ENCODE results near the gene WDHD1.
"Not testable (repeated sequence)": the region's sequence is repeated elsewhere in the genome, so short reads cannot be mapped to it uniquely, and the experiment has no call there.

Gene WDHD1, protein sequence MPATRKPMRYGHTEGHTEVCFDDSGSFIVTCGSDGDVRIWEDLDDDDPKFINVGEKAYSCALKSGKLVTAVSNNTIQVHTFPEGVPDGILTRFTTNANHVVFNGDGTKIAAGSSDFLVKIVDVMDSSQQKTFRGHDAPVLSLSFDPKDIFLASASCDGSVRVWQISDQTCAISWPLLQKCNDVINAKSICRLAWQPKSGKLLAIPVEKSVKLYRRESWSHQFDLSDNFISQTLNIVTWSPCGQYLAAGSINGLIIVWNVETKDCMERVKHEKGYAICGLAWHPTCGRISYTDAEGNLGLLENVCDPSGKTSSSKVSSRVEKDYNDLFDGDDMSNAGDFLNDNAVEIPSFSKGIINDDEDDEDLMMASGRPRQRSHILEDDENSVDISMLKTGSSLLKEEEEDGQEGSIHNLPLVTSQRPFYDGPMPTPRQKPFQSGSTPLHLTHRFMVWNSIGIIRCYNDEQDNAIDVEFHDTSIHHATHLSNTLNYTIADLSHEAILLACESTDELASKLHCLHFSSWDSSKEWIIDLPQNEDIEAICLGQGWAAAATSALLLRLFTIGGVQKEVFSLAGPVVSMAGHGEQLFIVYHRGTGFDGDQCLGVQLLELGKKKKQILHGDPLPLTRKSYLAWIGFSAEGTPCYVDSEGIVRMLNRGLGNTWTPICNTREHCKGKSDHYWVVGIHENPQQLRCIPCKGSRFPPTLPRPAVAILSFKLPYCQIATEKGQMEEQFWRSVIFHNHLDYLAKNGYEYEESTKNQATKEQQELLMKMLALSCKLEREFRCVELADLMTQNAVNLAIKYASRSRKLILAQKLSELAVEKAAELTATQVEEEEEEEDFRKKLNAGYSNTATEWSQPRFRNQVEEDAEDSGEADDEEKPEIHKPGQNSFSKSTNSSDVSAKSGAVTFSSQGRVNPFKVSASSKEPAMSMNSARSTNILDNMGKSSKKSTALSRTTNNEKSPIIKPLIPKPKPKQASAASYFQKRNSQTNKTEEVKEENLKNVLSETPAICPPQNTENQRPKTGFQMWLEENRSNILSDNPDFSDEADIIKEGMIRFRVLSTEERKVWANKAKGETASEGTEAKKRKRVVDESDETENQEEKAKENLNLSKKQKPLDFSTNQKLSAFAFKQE

DNA sequence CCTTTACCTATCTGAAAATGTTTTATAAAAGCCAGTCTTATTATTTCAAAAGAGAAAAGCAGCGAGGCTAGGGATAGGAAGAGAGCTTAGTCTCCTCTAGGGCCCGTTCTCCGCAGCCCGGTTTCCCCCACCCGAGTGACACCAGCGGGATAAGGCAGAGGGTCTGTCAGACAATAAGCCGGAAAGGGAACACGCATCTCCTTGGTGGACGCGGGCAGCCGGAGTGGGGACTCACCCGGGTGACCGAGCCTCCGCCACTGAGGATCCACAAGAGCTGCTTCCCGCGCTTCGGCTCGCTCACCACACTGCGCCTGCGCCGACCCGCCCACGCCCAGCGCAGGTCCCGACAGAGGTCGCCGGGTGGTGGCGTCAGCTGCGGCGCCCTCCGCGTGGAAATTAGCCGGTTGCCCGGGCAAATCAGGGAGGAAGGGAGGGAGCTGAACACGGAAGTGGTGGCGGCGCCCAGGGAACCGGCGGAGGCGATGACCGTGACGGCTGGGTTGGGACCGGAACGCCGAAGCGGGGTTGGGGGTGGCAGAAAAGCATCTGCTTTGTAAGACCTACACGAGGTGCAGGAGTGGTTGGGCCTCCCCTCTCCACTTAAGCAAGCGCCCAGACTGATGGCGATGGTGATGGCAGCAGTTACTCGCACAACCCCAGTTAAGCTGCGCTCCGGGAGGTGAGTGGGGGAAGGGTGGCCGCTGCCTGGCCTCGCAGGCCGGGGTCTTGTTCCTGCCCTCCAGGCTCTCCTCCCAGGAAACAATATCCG, at the start of gene WDHD1, which contains the start of gene SOCS4:
TSS of gene WDHD1 (minus strand) at position 307 of the 769 bp plus-strand sequence. CDS start 312 bp downstream, outside the sequence.
TSS of gene SOCS4 (plus strand) at position 444 of the 769 bp plus-strand sequence. CDS start 15,806 bp downstream, outside the sequence.
- H3K36me3 Mint-ChIP-seq (ENCODE audit: low read depth): peaks cover 19% of the 10 kb centered on the region
- DNase-seq (ENCODE audit: low spot score): peak; percentile 99
- no peaks in the 10 kb centered on the region for H3K9me3 Mint-ChIP-seq
- peak within 1 kb of the TSS; percentile 97 for H3K27ac Mint-ChIP-seq
- peak within 1 kb of the TSS; percentile 88 for H3K4me3 Mint-ChIP-seq
- H3K4me1 Mint-ChIP-seq (ENCODE audit: low read depth): peaks cover 42% of the 10 kb centered on the region
- no peaks in the 10 kb centered on the region for H3K27me3 Mint-ChIP-seq (ENCODE audit: low read depth)

DNA sequence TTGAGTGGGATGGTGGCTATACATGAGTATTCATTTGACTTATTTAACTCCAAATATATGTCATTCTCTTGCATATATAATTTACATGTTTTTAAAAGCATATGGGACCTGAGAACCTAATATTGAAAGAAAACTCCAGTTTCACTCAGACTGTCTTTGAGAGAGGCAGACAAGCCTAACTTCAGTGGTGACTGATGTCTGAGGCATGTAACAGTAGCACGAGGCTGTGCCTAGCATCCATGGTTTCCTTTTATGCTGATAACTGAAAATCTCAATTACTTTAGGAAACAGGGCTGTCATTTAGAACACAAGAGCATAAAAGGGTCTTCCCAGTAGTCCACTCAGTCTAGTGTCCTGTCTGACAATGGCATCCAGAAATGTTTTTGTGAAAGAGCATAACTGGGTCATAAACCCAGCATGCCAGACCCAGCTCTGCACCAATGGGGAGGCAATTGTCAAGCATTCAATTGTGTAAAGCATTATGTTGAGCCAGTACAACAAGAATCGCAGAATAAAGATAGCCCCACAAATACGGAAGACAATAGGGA, 48.8 kb upstream of the WDHD1 start:
- Mint-ChIP-seq H3K4me3 (no peak overlapping the region), H3K27ac (no peak overlapping the region), H3K36me3 (ENCODE audit: low read depth) (peaks cover 6% of the 10 kb centered on the region), H3K9me3 (no peaks in the 10 kb centered on the region), H3K27me3 (ENCODE audit: low read depth) (no peaks in the 10 kb centered on the region), H3K4me1 (ENCODE audit: low read depth) (peaks cover 27% of the 10 kb centered on the region)
- DNase-seq (ENCODE audit: low spot score): no peak

- peaks cover 6% of the 10 kb centered on the region for H3K36me3 Mint-ChIP-seq (ENCODE audit: low read depth)
- H3K9me3 Mint-ChIP-seq: no peaks in the 10 kb centered on the region
- DNase-seq (ENCODE audit: low spot score): peak; percentile 11
- peaks cover 27% of the 10 kb centered on the region for H3K4me1 Mint-ChIP-seq (ENCODE audit: low read depth)
- H3K27me3 Mint-ChIP-seq (ENCODE audit: low read depth): no peaks in the 10 kb centered on the region
- H3K27ac Mint-ChIP-seq: peak overlapping the region; percentile 78
- H3K4me3 Mint-ChIP-seq: peak overlapping the region; percentile 71
Observed at GRCh38 chr14:55074662-55075061, 47.8 kb upstream of the WDHD1 start.

GRCh38 chr14:55073856-55074255, 47.0 kb upstream of the WDHD1 start:
- Mint-ChIP-seq H3K36me3 (ENCODE audit: low read depth) (peaks cover 6% of the 10 kb centered on the region), H3K27me3 (ENCODE audit: low read depth) (no peaks in the 10 kb centered on the region), H3K27ac (no peak overlapping the region), H3K4me1 (ENCODE audit: low read depth) (peaks cover 27% of the 10 kb centered on the region), H3K9me3 (no peaks in the 10 kb centered on the region), H3K4me3 (no peak overlapping the region)
- DNase-seq (ENCODE audit: low spot score): no peak

- H3K36me3 Mint-ChIP-seq (ENCODE audit: low read depth): peaks cover 15% of the 10 kb centered on the region
- peak overlapping the region; percentile 53 for H3K27ac Mint-ChIP-seq
- peak overlapping the region; percentile 11 for H3K4me3 Mint-ChIP-seq
- DNase-seq (ENCODE audit: low spot score): peak; percentile 24
- no peaks in the 10 kb centered on the region for H3K9me3 Mint-ChIP-seq
- H3K4me1 Mint-ChIP-seq (ENCODE audit: low read depth): peaks cover 29% of the 10 kb centered on the region
- no peaks in the 10 kb centered on the region for H3K27me3 Mint-ChIP-seq (ENCODE audit: low read depth)
Observed at GRCh38 chr14:55071870-55072640, 45.2 kb upstream of the WDHD1 start.

DNA sequence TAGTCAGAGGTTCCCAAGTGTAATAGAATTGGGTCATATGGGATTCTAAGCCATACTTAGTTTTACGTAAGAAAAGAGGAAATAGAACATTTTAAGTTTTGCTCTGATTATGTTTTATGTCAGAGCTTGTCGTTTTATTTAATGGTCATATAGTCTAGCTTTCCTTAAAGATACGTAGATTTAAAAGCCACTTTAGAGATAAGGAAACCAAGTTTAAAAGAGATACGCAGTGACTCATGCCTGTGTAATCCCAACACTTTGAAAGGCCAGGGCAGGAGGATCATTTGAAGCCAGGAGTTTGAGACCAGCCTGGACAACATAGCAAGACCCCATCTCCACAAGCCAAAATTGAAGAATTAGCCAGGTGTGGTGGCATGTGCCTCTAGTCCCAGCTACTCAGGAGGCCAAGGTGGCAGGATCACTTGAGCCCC, 44.1 kb upstream of the WDHD1 start:
- Mint-ChIP-seq H3K27ac (no peak overlapping the region), H3K4me3 (no peak overlapping the region), H3K9me3 (no peaks in the 10 kb centered on the region), H3K36me3 (ENCODE audit: low read depth) (peaks cover 20% of the 10 kb centered on the region), H3K27me3 (ENCODE audit: low read depth) (no peaks in the 10 kb centered on the region), H3K4me1 (ENCODE audit: low read depth) (peaks cover 28% of the 10 kb centered on the region)
- no peak for DNase-seq (ENCODE audit: low spot score)

- Mint-ChIP-seq H3K4me1 (ENCODE audit: low read depth) (peaks cover 4% of the 10 kb centered on the region), H3K9me3 (no peaks in the 10 kb centered on the region), H3K4me3 (no peak overlapping the region), H3K36me3 (ENCODE audit: low read depth) (peaks cover 48% of the 10 kb centered on the region), H3K27me3 (ENCODE audit: low read depth) (no peaks in the 10 kb centered on the region), H3K27ac (no peak overlapping the region)
- DNase-seq (ENCODE audit: low spot score): no peak
Observed at GRCh38 chr14:55066223-55066622, 39.3 kb upstream of the WDHD1 start.

GRCh38 chr14:55065411-55065810, 38.5 kb upstream of the WDHD1 start:
- no peak for DNase-seq (ENCODE audit: low spot score)
- Mint-ChIP-seq H3K27ac (no peak overlapping the region), H3K4me3 (no peak overlapping the region), H3K9me3 (no peaks in the 10 kb centered on the region), H3K4me1 (ENCODE audit: low read depth) (peaks cover 2% of the 10 kb centered on the region), H3K36me3 (ENCODE audit: low read depth) (peaks cover 50% of the 10 kb centered on the region), H3K27me3 (ENCODE audit: low read depth) (no peaks in the 10 kb centered on the region)

DNA sequence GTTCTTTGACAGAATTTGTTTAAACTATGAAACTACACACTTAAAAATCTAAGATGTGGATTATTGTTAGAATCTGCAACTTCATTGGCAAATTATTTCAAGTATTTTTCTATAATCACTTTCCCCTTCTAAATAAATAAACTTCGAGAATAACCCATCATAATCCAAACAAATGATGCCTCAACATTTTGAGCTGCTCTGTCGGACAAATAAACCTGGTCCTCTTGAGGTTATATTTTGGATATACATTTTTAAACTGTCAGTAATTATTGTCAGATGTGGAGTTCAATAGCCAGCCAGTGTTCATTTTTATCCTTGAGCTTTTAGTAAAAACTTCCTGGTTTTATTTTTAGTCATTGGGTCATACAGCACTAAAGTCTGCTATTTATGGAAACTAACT, 38.0 kb upstream of the WDHD1 start:
- H3K4me3 Mint-ChIP-seq, H3K27ac Mint-ChIP-seq: not testable (repeated sequence)
- H3K36me3 Mint-ChIP-seq (ENCODE audit: low read depth): peaks cover 51% of the 10 kb centered on the region

GRCh38 chr14:55062517-55063351, 35.8 kb upstream of the WDHD1 start:
- Mint-ChIP-seq H3K27me3 (ENCODE audit: low read depth) (no peaks in the 10 kb centered on the region), H3K36me3 (ENCODE audit: low read depth) (peaks cover 61% of the 10 kb centered on the region), H3K27ac (no peak overlapping the region), H3K4me3 (no peak overlapping the region), H3K9me3 (no peaks in the 10 kb centered on the region), H3K4me1 (ENCODE audit: low read depth) (peaks cover 5% of the 10 kb centered on the region)
- no peak for DNase-seq (ENCODE audit: low spot score)

More for the DNA sequence above, 38.0 kb upstream of the WDHD1 start:
- H3K27me3 Mint-ChIP-seq (ENCODE audit: low read depth); DNase-seq (ENCODE audit: low spot score); H3K9me3 Mint-ChIP-seq; H3K4me1 Mint-ChIP-seq (ENCODE audit: low read depth): not testable (repeated sequence)

- H3K27me3 Mint-ChIP-seq (ENCODE audit: low read depth): no peaks in the 10 kb centered on the region
- no peaks in the 10 kb centered on the region for H3K9me3 Mint-ChIP-seq
- H3K36me3 Mint-ChIP-seq (ENCODE audit: low read depth): peaks cover 44% of the 10 kb centered on the region
- H3K27ac Mint-ChIP-seq: no peak overlapping the region
- H3K4me1 Mint-ChIP-seq (ENCODE audit: low read depth): peaks cover 12% of the 10 kb centered on the region
- H3K4me3 Mint-ChIP-seq: no peak overlapping the region
- no peak for DNase-seq (ENCODE audit: low spot score)
Observed at GRCh38 chr14:55059333-55059732, 32.4 kb upstream of the WDHD1 start.

GRCh38 chr14:55057919-55058318, 31.0 kb upstream of the WDHD1 start:
- Mint-ChIP-seq H3K4me1 (ENCODE audit: low read depth) (peaks cover 21% of the 10 kb centered on the region), H3K4me3 (no peak overlapping the region), H3K9me3 (no peaks in the 10 kb centered on the region), H3K27ac (no peak overlapping the region), H3K36me3 (ENCODE audit: low read depth) (peaks cover 47% of the 10 kb centered on the region), H3K27me3 (ENCODE audit: low read depth) (no peaks in the 10 kb centered on the region)
- no peak for DNase-seq (ENCODE audit: low spot score)
